CD4-positive, alpha-beta T cell treated with Interleukin-17A for 4 hours (primary cell): Measurements from ENCODE around the gene GMCL1.
"Not testable (repeated sequence)": the region's sequence is repeated elsewhere in the genome, so short reads cannot be mapped to it uniquely, and the experiment has no call there.

Source experiments
- DNase-seq: peaks from one replicate; pipeline ENCODE4 v3.0.0-alpha.2; 2020; ENCODE audit warnings: mixed read lengths

Gene GMCL1

DNA sequence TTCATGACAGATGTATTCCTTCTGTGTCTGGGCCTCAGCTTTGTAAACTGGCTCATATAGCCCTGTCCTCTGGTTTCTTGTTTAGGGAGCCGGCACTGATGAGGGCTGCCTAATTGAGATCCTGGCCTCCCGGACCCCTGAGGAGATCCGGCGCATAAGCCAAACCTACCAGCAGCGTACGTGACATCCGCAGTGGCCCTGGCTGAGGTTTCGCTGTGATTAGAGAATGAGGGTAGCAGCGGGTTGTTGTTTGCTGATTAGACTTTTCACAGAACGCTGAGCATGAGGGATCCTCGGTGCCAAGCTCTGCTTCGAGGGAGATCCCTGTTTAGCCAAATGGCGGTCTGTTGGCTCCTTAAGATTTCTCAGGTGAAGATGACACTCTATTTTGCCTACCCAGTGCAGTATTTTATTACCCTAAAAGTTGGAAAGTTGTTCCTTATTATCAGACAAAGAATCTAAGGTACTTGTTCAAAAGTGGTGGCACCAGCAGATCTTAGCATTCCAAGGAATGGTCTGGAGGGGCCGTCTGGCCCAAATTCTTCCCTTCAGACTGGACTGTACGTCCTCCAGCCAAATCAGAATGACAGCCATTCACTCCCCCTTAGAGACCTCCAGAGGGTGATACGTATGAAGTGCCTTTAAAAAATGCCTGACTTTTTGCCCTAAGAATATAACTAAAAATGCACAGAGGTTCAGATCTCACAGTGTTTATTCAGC, 21.5 kb upstream of the GMCL1 start:
- no peak for DNase-seq

- DNase-seq, result no peak
Observed at GRCh38 chr2:69810550-69810949, 18.9 kb upstream of the GMCL1 start.

GRCh38 chr2:69811018-69811417, 18.4 kb upstream of the GMCL1 start:
- DNase-seq, result no peak

- DNase-seq, result no peak
Observed at GRCh38 chr2:69811591-69811990, 17.9 kb upstream of the GMCL1 start.

DNA sequence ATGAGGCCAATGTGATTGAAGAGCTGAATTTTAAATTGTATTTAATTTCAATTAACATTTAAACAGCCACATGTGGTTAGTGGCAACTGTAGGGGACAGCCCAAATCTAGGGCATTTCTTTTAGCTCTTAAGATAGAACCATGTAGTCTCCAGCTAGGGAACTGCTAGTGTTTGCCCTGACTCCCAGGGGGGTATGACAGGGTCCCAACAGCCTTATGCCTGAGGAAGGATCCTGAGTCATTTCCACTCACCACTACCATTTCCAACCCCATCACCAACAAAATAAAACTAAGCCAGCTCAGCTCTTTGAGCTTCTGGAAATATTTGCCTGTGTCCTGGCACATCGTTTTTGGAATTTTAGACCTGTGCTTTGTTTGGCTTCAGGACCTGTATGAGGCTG, 13.7 kb upstream of the GMCL1 start:
- DNase-seq, result no peak

DNA sequence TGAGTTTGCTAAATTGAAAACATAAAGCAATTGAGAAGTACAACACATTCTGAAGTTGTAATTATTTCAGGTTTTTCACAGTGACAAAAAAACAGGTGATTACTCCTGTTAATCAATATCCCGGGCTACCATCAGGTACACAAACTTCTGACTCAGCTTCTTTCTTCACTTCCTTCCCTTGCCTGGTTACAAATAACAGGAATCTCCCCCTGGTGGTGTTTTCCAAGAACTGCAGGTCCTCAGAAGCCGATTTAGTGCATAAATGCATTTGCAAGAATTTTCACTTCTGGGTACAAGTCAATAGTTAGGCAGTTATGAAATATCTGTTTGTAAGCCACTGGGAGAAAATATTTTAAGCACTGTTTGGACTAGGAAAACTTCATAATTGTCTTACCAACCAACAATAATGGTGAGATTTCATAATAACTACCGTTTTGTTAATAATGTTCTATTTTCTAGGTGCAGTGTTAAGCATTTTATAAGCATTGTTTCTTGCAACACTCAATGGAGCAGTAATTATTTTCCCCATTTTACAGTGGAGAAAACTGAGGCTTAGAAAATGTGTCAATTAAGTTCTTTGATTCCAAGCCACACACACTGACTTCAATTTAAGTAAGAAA, 12.4 kb upstream of the GMCL1 start:
- peak; percentile 80 for DNase-seq

GRCh38 chr2:69817729-69818501, 11.5 kb upstream of the GMCL1 start:
- DNase-seq, result no peak

DNA sequence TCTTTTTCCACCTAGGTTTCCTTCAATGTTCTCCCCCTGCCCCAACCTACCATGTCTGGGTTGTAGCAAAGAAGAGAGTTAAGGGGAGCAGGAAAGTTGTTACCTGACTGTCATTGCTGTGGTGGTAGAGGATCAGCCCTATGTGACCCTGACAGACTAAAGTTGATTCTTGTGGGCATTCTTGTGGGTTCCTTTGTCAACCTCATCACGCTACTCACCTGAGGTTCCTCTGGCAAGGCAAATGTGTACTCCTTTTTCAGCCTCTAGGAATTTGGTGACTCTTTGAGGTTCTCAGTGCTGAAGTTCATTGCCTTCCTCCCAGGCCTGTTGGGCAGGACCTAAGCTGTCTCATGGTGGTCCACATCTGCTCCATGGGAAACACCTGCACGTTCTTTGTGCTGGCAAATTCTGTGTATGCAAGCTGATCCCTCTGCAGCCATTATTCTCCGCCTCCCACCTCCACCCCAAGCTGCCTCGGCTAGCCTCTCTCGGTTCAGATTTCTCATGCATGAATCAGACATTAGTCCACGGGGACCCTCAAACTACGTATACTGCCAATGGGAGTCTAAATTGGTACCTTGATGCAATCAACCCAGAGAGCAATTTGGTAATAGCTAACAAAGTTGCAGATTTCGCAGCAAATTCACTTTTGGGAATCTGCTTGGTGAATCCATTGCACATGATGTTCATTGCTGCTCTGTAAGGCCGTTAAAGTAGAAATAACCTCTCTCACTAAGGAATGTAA, 1.5 kb upstream of the GMCL1 start:
- DNase-seq, result no peak

GRCh38 chr2:69828938-69829255, 563 bp upstream of the GMCL1 start:
- DNase-seq, result no peak

DNA sequence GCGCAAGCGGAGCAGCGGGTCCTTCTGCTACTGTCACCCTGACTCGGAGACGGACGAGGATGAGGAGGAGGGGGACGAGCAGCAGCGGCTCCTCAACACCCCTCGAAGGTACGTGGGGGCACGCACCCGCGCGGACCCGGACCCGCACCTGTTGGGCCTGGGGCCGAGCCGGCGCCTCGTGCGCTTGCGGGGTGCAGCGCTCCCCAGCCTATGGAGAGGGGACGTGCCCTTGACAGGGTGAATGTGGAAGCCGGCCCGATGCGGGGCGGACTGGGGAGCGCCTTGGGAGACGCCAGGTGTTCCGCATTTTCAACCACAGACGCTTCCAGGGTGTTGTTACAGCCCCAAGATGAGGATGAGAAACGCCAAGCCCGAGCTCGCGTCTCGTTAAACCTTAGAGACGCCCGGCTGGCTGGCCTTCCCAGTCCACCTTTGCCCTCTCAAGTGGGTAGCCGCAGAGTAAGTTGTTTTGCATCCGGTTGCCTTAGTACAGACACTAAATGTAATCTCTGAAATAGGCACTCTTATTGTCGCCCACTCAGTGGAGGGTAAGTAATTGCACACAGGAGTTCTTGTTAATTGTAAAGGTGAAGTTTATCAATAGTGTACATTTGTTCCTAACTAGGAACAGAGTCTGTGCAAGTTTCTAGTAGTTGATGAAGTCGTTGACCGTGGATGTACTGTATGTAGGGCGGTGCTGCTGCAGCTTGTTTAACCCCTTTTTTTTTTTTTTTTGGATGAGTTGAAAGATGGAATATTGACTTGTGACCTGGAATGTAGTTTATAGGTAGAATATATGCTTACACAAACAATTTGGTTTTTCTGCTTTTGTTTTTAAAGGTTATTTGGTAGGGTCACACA, 815 bp downstream of the GMCL1 start:
- DNase-seq, result peak; percentile 44

DNA sequence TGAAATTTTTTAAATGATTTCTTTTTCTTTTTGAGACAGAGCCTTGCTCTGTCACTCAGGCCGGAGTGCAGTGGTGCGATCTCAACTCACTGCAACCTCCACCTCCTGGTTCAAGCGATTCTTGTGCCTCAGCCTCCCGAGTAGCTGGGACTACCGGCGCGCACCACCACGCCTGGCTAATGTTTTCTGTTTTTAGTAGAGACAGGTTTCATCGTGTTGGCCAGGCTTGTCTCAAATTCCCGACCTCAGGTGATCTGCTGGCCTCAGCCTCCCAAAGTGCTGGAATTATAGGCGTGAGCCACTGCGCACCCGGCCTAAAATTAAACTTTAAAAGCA, 1.4 kb downstream of the GMCL1 start:
- not testable (repeated sequence) for DNase-seq

DNA sequence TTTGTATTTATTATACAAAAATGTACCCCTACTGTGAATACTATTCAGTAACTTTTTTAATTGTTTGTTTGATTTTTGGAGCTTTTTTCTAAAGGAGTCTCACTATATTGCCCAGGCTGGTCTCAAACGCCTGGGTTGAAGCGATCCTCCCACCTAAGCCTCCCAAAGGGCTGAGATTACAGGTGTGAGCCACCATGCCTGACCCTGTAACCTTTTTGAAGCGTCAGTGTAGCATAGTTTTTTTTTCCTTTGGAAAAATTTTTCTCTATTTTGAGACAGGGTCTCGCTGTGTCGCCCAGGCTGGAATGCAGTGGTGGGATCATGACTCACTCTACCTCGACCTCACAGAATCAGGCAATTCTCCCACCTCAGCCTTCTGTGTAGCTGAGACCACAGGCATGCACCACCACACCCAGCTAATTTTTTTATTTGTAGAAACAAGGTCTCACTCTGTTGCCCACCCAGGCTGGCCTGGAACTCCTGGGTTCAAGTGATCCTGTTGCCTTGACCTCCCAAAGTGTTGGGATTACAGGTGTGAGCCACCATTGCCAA, 2.0 kb downstream of the GMCL1 start:
- no peak for DNase-seq

DNA sequence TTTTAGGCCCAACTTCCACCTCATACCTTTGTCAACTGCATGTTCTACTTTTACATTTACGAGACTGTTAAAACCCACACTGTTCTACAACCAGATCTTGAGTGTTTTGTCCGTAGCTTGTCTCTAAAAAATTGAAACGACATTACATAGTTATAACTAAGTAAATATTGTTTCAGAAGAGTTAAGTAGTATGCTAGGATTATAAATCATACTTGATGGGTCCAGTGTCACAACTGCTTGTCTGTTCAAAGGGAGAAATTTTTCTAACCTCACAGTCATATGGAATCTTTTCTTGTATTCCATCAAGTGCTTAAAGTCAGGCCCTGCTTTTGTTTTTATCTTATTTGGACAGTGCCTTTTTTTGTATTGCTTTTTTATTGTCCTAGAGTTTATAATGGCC, 4.3 kb downstream of the GMCL1 start:
- DNase-seq, result no peak

DNA sequence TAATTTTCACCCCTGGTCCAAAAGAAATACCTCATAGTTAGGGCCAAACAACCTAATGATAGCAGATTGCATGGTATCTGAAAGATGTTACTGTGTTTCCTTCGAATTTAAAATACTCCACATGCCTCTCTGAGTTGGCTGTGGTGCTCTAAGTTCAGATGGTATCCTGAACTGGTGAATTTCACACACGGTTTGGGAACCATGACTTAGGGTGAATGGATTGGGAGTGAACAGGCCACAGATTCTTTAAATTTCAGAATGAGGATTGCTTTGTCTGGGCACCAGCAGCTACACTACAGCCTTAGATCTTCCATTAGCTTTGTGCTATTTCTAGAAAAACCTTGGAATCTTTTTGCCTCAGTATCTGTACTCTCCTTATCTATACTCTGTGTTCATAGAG, 6.2 kb downstream of the GMCL1 start:
- DNase-seq, result no peak

DNA sequence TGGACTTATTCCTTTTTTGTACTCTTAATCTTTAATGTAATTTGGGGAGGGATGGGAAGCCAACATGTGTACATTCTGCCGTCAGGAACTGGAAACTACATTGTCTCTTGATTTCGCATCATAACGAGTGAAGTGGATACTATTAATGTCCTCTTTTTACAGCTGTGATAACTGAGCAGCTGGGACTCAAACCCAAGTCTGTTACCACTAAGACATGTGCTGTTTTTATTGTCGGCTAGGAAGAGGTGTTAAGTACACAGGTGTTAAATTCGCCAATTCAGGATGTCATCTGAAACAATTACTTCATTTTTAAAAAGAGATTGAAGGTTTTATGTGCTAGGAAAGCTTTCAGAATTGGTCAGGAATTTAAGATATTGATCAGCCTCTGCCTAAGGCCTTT, 6.9 kb downstream of the GMCL1 start:
- DNase-seq, result no peak

DNA sequence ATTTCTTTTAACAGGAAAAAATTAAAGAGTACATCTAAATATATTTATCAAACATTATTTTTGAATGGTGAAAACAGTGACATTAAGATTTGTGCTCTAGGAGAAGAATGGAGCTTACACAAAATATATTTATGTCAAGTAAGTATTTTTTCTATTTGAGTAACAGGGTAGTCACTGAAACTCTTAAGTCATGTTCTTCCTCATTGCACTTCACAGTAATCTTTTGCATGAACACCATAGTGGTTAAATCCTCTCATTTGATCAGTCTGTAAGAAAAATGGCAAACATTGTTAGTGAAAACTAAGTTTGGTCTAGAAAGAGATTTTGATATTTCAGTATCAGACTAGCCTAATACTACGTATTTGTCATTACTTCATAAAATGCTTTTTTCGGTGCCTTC, 8.1 kb downstream of the GMCL1 start:
- no peak for DNase-seq

DNA sequence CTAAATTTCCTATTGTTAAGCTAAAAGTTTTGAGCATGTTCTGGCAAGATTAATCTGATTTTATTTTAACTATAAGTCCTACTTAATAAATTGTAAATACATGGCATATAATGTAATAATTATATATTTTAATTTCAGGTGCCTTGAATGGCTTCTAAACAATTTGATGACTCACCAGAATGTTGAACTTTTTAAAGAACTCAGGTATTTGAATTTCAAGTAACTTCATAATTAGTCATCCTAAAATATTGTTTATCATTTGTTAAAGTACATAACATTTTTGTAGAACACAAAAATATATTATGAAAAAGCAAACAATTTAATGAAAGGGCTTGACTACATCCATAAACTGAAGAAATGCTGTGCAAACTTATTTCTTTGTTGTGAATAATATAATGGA, 14.5 kb downstream of the GMCL1 start:
- DNase-seq, result no peak

DNA sequence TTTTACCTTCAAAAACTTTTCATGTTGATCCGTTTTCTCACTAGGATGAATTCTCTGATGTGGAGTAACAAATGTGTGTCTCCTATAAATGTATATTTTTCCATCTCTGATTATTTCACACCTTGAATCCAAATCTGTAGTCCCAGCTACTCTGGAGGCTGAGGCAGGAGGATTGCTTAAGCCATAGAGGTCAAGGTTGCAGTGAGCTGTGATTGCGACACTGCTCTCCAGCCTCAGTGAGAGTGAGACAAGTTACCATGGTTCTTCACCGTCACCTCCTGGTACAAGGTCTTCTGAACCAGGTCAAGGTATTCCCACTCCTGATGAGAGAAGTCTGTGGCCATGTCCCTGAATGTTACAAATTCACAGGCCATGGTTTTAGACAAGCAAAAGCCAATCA, 15.1 kb downstream of the GMCL1 start:
- DNase-seq, result no peak

GRCh38 chr2:69846182-69847067, 17.0 kb downstream of the GMCL1 start:
- no peak for DNase-seq

- DNase-seq, result no peak
Observed at GRCh38 chr2:69847068-69847828, 17.8 kb downstream of the GMCL1 start.
